Astrocyte of the cerebellum (primary cell): ENCODE measurements around the gene CCN5.

Experiments used
- DNase-seq: peaks from one replicate; pipeline ENCODE4 v3.0.0-alpha.2; 2011; ENCODE audit warnings: low read depth
- H3K4me3 ChIP-seq: 2 replicates; pipeline ENCODE4 v1.5.1; 2011; ENCODE audit warnings: mild to moderate bottlenecking, low read depth, low read length, moderate library complexity
- in situ Hi-C: cut with HindIII; loops from 2 replicates; pipeline ENCODE4 v1.10.0; 2017; ENCODE audit warnings: low sequenced_read_pairs
- TF ChIP-seq, protein P1 (sequence below): IDR thresholded peaks from 2 replicates; pipeline ENCODE4 v1.5.1; 2012; ENCODE audit warnings: low read length, low read depth, moderate library complexity, mild to moderate bottlenecking; ENCODE audit errors: missing control alignments

CCN5 gene

DNA sequence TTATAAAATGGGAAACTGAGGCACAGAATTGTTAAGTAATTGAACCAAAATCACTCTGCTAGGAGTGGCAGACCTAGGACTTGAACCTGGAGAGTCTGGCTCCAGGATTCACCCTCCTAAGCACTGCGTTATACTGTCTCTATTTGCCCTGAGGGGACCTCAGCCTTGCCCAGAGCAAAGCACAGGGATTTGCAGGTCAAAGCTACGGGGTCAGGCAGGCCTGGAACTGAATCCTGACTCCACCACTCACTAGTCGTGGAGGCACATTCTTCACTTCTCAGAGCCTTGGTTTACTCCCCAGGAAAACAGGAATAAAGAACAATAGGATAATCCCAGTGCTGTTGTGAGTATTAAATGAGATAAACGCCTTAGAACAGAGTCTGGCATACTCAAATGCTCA is 49.9 kb downstream of the CCN5 start:
- H3K4me3 ChIP-seq = no peak overlapping the region
- DNase-seq = no peak
- TF ChIP-seq, protein P1, sequence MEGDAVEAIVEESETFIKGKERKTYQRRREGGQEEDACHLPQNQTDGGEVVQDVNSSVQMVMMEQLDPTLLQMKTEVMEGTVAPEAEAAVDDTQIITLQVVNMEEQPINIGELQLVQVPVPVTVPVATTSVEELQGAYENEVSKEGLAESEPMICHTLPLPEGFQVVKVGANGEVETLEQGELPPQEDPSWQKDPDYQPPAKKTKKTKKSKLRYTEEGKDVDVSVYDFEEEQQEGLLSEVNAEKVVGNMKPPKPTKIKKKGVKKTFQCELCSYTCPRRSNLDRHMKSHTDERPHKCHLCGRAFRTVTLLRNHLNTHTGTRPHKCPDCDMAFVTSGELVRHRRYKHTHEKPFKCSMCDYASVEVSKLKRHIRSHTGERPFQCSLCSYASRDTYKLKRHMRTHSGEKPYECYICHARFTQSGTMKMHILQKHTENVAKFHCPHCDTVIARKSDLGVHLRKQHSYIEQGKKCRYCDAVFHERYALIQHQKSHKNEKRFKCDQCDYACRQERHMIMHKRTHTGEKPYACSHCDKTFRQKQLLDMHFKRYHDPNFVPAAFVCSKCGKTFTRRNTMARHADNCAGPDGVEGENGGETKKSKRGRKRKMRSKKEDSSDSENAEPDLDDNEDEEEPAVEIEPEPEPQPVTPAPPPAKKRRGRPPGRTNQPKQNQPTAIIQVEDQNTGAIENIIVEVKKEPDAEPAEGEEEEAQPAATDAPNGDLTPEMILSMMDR = no peak
- in situ Hi-C loops = no loop called here

DNA sequence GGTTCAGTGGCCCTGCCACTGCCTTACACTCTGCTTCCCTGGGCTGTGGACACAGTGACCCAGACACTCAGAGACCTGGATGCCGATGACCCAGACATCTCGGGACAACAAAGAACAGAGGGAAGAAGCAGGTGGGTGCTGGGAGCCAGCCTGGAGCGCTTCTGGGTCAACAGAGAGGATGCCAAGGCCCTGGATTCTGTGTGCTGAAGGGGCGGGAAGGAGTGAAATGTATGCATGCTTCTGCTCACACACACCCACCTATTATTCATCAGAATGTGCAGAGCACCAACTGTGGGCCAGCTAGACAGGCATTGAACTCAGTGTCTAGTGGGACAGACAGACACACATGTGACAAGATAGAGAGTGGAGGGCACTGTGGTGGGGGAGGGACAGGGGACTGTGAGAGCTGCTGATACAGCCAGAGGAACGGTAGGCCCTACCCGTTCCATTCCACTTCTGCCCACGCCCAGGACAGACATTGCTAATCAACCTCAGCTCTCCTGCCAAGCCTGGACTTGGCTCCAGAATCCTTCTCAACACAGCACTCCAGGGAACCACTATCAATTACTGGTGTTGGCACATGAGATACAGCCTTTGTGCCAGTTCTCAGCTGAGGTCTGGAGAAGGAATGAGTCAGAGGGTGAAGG is 50.7 kb downstream of the CCN5 start:
- H3K4me3 ChIP-seq = no peak overlapping the region
- TF ChIP-seq, protein P1 = no peak
- no peak for DNase-seq
- in situ Hi-C loops = no loop called here

DNA sequence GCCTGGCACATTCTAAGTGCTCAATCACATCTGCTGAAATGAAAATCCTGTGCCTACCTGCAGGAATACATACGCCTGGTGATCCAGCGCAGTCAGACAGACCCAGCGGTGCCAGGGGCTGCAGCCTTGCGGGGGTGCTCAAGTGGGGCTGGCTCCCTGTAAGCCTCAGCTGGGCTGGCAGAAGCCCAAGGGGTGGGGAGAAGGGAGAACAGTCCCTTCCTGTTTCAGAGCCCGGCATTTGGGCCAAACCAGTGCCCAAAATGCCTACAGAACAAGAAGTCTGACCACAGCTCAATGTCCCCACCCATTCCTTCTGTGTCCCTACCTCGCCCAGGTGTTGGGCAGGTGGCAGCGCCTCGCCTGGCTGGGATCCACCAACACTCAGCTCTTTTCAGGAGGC is 53.1 kb downstream of the CCN5 start:
- no peak overlapping the region for H3K4me3 ChIP-seq
- DNase-seq = no peak
- in situ Hi-C loops = no loop called here
- TF ChIP-seq, protein P1 = no peak

DNA sequence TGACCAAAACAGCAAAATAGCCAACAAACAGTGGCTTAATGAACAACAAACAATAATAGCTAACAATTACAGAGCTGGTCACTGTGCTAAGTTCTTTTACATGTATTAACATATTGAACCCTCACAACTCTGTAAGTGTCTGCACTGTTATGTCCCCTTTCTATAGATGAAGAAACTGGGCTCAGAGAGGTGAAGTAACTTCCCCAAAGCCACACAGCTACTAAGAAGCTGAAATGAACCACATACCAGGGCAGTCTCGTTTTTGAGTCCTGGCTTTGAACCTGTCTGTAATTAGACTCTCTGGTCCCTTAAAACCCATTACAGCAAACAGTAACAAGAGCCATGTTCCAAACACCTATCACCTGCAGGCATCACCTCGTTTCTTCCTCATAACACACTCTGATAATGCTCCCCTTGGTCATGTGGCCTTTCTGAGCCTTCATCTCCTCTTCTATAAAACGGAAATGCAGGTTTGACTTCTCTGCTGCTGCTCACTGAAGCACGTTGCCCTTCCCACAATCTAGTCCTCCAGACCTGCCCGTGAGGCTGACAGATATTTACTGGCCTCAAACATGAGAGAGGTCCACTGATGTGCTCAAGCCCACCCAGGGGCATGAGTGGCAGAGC is 53.8 kb downstream of the CCN5 start:
- no peak overlapping the region for H3K4me3 ChIP-seq
- in situ Hi-C loops = no loop called here
- TF ChIP-seq, protein P1 = no peak
- DNase-seq = no peak

DNA sequence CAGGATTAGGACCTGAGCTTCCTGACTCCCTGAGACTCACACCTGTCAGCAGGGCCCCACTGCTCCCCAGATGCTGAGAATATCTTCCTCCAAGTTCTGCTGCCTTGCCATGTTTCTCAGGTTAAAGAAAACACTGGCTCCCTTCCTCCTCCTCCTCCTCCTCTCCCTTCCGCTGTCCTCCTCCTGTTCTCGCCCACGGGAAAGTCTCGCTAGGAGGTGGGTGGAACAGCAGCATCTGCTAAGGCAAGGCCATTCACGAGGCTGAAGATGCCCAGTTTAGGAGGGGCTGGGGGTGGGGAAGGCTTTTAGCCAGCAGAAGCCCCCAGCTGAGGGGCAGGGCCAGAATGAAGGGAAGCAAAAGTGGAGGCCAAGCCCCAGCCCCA is 54.3 kb downstream of the CCN5 start:
- no peak overlapping the region for H3K4me3 ChIP-seq
- no peak for DNase-seq

GRCh38 chr20:44770484-44771171 is 55.5 kb downstream of the CCN5 start:
- H3K4me3 ChIP-seq = no peak overlapping the region
- in situ Hi-C loops = no loop called here
- TF ChIP-seq, protein P1 = no peak
- DNase-seq = no peak

More for the DNA sequence above, 54.3 kb downstream of the CCN5 start:
- in situ Hi-C loops = no loop called here
- TF ChIP-seq, protein P1 = no peak
